Transverse colon (tissue), 4 donors: ENCODE data around the gene CES3.

Experiments
- CTCF ChIP-seq, 5 experiments: fragments of 200-600 bp in 3 of 5; fragments of 450-650 bp in 2 of 5; sonication (generic) in 3 of 5; IDR thresholded peaks; 1 replicate in 2 of 5; 2 replicates in 3 of 5; pipeline ENCODE4 v1.5.1; 2016 to 2017; ENCODE audit warnings: antibody characterized with exemption in 5 of 5, inconsistent platforms in 3 of 5, mild to moderate bottlenecking in 2 of 5, moderate library complexity in 1 of 5
- EP300 ChIP-seq: sonication (generic); formaldehyde crosslinking; IDR thresholded peaks from one replicate; pipeline ENCODE4 v1.6.1; 2017; ENCODE audit warnings: antibody characterized with exemption, low read depth
- POLR2A ChIP-seq: fragments of 450-650 bp; IDR thresholded peaks from one replicate; pipeline ENCODE4 v1.6.1; 2016; ENCODE audit warnings: antibody characterized with exemption, mild to moderate bottlenecking, moderate library complexity
- POLR2AphosphoS5 ChIP-seq, 3 donors: sonication (generic); formaldehyde crosslinking; IDR thresholded peaks; one replicate each; pipeline ENCODE4 v1.6.1; 2016; ENCODE audit warnings: antibody characterized with exemption in 3 of 3

- TF ChIP-seq CTCF (IDR thresholded peaks at IDR 0.05) (no peak), POLR2AphosphoS5 (IDR thresholded peaks at IDR 0.05) (no peak), POLR2A (no peak), EP300 (no peak)
Observed at GRCh38 chr16:66968847-66969246, 7.8 kb downstream of the CES3 start.
